Right lung (tissue), 10 donors: ENCODE measurements around the gene DAZ3. TPM values are rescaled to one million over a fixed set of nuclear protein-coding genes. Genes with fewer than 3 reads are reported as not detected.
"Not testable (repeated sequence)": the region's sequence is repeated elsewhere in the genome, so short reads cannot be mapped to it uniquely, and the experiment has no call there.

Source experiments
- DNase-seq, 2 donors: peaks; one replicate each; pipeline ENCODE4 v3.0.0-alpha.2; 2013
- long read RNA-seq, 8 donors: transcript quantifications; one replicate each; lab custom pipeline, GENCODE V29; 2026
- polyA plus RNA-seq, 5 donors: library from polyadenylated mRNA; unstranded; fragments of 120-200 nt; gene quantifications; one replicate each; pipeline versions ENCODE4 v1.2.1 to v1.2.3, GENCODE V29; 2013; ENCODE audit warnings: inconsistent platforms in 1 of 5, low replicate concordance in 1 of 5; ENCODE audit not compliant: insufficient read length in 5 of 5, insufficient read depth in 1 of 5

Gene DAZ3
- not detected for polyA plus RNA-seq
- long read RNA-seq, donor 1 = 0 reads
- long read RNA-seq, donor 2 = 0 reads
- long read RNA-seq, donor 3 = 0 reads
- long read RNA-seq, donor 4 = 0 reads
- long read RNA-seq, donor 5 = 0 reads
- long read RNA-seq, donor 6 = 0 reads
- long read RNA-seq, donor 7 = 0 reads
- long read RNA-seq, donor 8 = 0 reads

DNA sequence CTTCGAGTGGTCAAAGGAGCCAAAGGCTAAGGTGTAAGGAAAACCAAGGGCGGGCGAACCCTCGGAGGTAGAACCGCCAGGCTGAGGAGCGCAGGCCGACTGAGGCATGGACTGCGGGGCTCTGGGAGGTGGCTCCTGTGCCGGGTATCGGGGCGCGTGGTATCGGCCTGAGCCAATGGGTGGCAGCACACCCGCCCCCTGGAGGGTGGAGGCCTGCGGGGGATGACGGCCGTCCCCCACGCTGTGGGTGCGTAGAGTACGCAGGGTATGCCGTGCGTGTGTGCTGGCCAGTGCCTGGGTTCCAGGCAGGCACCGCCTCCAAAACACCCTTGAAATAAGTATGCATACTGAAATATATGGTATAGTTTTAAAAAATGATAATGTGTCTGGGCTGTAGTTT is at the start of gene DAZ3:
DAZ3 (minus strand) TSS at position 101 of the 400 bp plus-strand sequence. CDS start 208 bp downstream, outside the sequence.
- not testable (repeated sequence) for DNase-seq

DNA sequence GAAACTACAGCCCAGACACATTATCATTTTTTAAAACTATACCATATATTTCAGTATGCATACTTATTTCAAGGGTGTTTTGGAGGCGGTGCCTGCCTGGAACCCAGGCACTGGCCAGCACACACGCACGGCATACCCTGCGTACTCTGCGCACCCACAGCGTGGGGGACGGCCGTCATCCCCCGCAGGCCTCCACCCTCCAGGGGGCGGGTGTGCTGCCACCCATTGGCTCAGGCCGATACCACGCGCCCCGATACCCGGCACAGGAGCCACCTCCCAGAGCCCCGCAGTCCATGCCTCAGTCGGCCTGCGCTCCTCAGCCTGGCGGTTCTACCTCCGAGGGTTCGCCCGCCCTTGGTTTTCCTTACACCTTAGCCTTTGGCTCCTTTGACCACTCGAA is 20.4 kb upstream of the DAZ3 start, which contains the start of gene DAZ4:
DAZ4 (plus strand) TSS at position 301 of the 400 bp plus-strand sequence. CDS start 208 bp downstream, outside the sequence.
- not testable (repeated sequence) for DNase-seq

DNA sequence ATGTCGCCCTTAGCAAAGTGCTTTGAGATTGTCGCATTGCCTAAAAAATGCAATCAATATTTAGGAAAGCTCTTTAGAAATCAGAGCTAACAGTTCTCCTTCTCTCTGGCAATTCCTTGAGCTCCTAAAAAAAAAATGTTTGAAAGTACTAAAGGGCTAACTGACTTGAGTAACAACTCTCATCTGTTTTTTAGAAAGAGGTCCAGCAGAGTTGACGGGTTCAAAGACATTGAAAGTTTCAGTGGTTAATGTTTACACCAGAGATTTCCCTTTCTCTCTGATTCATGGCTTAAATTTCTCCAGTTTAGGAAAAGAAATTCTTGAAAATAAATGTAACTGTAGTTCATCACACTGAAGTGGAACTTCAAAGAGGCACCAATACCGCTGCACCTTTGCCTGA is 11.9 kb upstream of the DAZ3 start:
- DNase-seq = not testable (repeated sequence)

GRCh38 chrY:24824184-24824879 is 11.1 kb upstream of the DAZ3 start:
- DNase-seq = not testable (repeated sequence)

DNA sequence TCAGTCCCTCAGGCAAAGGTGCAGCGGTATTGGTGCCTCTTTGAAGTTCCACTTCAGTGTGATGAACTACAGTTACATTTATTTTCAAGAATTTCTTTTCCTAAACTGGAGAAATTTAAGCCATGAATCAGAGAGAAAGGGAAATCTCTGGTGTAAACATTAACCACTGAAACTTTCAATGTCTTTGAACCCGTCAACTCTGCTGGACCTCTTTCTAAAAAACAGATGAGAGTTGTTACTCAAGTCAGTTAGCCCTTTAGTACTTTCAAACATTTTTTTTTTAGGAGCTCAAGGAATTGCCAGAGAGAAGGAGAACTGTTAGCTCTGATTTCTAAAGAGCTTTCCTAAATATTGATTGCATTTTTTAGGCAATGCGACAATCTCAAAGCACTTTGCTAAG is 8.6 kb upstream of the DAZ3 start:
- DNase-seq = not testable (repeated sequence)

Other genes with a start within 250 kb of the DAZ3 start
- gene BPY2B, start 195.4 kb downstream of the DAZ3 start, polyA plus RNA-seq = not detected
- gene DAZ4, start 20.5 kb upstream of the DAZ3 start, polyA plus RNA-seq = not detected
- not detected for gene BPY2C, start 238.7 kb upstream of the DAZ3 start, polyA plus RNA-seq